A549 (cell line): ENCODE results near the gene AJUBA. TPM values are rescaled to one million over a fixed set of nuclear protein-coding genes. Genes with fewer than 3 reads are reported as not detected.

Experiments used
- ATAC-seq, 2 experiments: fragments of 200-7000 bp in 1 of 2; fragments of >200 bp in 1 of 2; cut with Nextera tagmentation in 1 of 2; cut with Tn5 transposase in 1 of 2; 3 replicates each; pipeline versions ENCODE4 v1.8.0 to v1.9.1; 2018 to 2020; ENCODE audit warnings: mild to moderate bottlenecking in 1 of 2, moderate library complexity in 1 of 2
- CTCF ChIA-PET: fragments of 300-600 bp; sonication (Branson Sonifier 250); formaldehyde crosslinking; extraction: SDS; loops from one replicate; lab custom pipeline; 2021; ENCODE audit warnings: antibody characterized with exemption, inconsistent platforms; lab: Yijun Ruan, JAX
- POLR2A ChIA-PET: fragments of 350-600 bp; formaldehyde crosslinking; extraction: SDS; loops from one replicate; lab custom pipeline; 2021; ENCODE audit warnings: antibody characterized with exemption, inconsistent platforms; lab: Yijun Ruan, JAX
- DNase-seq, 2 experiments: peaks; one replicate each; pipeline versions ENCODE4 v3.0.0 to v3.0.0-alpha.2; 2011 to 2016; ENCODE audit warnings: low read depth in 1 of 2, low spot score in 1 of 2
- FAIRE-seq: peaks from 2 replicates; lab custom pipeline; 2011; peaks lifted over from hg19 to GRCh38; lab: Jason Lieb, UNC
- H3K27ac ChIP-seq, 2 experiments: fragments of >200 bp; sonication (Bioruptor Twin); formaldehyde crosslinking; 3 replicates each; pipeline ENCODE4 v1.5.1; 2016 to 2017
- H3K4me1 ChIP-seq: fragments of >200 bp; sonication (Bioruptor Twin); formaldehyde crosslinking; 3 replicates; pipeline ENCODE4 v1.6.1; 2016
- H3K4me2 ChIP-seq: fragments of >200 bp; sonication (Bioruptor Twin); formaldehyde crosslinking; 3 replicates; pipeline ENCODE4 v1.6.1; 2016
- H3K4me3 ChIP-seq: fragments of >200 bp; sonication (Bioruptor Twin); formaldehyde crosslinking; 3 replicates; pipeline ENCODE4 v1.5.1; 2016
- H3K9me3 ChIP-seq: fragments of >200 bp; sonication (Bioruptor Twin); formaldehyde crosslinking; 3 replicates; pipeline ENCODE4 v1.6.1; 2016
- BCL3 ChIP-seq: fragments of >200 bp; sonication (Bioruptor Twin); formaldehyde crosslinking; IDR thresholded peaks from 3 replicates; pipeline ENCODE4 v1.6.1; 2016
- BHLHE40 ChIP-seq: IDR thresholded peaks from 2 replicates; pipeline ENCODE4 v1.6.1; 2012; ENCODE audit warnings: low read depth, low read length, inconsistent platforms
- CBX8 ChIP-seq: fragments of 200-600 bp; sonication (generic); IDR thresholded peaks from 2 replicates; pipeline ENCODE4 v1.6.1; 2016
- CEBPB ChIP-seq, 2 experiments: fragments of >200 bp in 1 of 2; sonication (Bioruptor Twin) in 1 of 2; formaldehyde crosslinking in 1 of 2; IDR thresholded peaks; 2 replicates each; pipeline ENCODE4 v1.6.1; 2012 to 2016
- CTCF ChIP-seq: fragments of >200 bp; sonication (Bioruptor Twin); formaldehyde crosslinking; IDR thresholded peaks from 3 replicates; pipeline ENCODE4 v1.5.1; 2016
- ELK1 ChIP-seq: fragments of 150-350 bp; IDR thresholded peaks from 2 replicates; pipeline ENCODE4 v1.6.1; 2014; ENCODE audit warnings: low read depth, mild to moderate bottlenecking, low read length
- EP300 ChIP-seq, 2 experiments: fragments of >200 bp; sonication (Bioruptor Twin); formaldehyde crosslinking; IDR thresholded peaks; 2 replicates in 1 of 2; 3 replicates in 1 of 2; pipeline ENCODE4 v1.6.1; 2016 to 2017
- FOSB ChIP-seq: fragments of 250-450 bp; sonication (Bioruptor Pico); IDR thresholded peaks from 2 replicates; pipeline ENCODE4 v1.5.0; 2020; ENCODE audit warnings: mild to moderate bottlenecking, moderate library complexity
- FOXS1 ChIP-seq: fragments of 250-450 bp; sonication (Bioruptor Pico); IDR thresholded peaks from 2 replicates; pipeline ENCODE4 v1.5.0; 2020; ENCODE audit warnings: mild to moderate bottlenecking, moderate library complexity
- HOXA7 ChIP-seq: fragments of 250-450 bp; sonication (Bioruptor Pico); IDR thresholded peaks from 2 replicates; pipeline ENCODE4 v1.5.0; 2020; ENCODE audit warnings: mild to moderate bottlenecking, moderate library complexity
- HOXB13 ChIP-seq: fragments of 250-450 bp; sonication (Bioruptor Pico); IDR thresholded peaks from 2 replicates; pipeline ENCODE4 v1.5.0; 2020; ENCODE audit warnings: low read depth, mild to moderate bottlenecking, moderate library complexity
- JUN ChIP-seq, 2 experiments: fragments of >200 bp; sonication (Bioruptor Twin); formaldehyde crosslinking; IDR thresholded peaks; 2 replicates in 1 of 2; 3 replicates in 1 of 2; pipeline ENCODE4 v1.6.1; 2016 to 2017
- MAZ ChIP-seq: fragments of 150-350 bp; IDR thresholded peaks from 2 replicates; pipeline ENCODE4 v1.6.1; 2014; ENCODE audit warnings: antibody characterized with exemption, low read depth, low read length, borderline replicate concordance
- MYC ChIP-seq: IDR thresholded peaks from 2 replicates; pipeline ENCODE4 v1.6.1; 2012; ENCODE audit warnings: mild to moderate bottlenecking, inconsistent platforms, low read length, improper control_type of control experiment, borderline replicate concordance
- NFE2L2 ChIP-seq: fragments of 150-350 bp; conservative IDR thresholded peaks from 2 replicates; pipeline ENCODE4 v1.6.1; 2014; ENCODE audit warnings: low read length
- NR3C1 ChIP-seq: fragments of >200 bp; sonication (Bioruptor Twin); formaldehyde crosslinking; IDR thresholded peaks from 3 replicates; pipeline ENCODE4 v1.6.1; 2017
- PBX3 ChIP-seq: IDR thresholded peaks from 2 replicates; pipeline ENCODE4 v1.6.1; 2012
- PHF8 ChIP-seq: fragments of 200-600 bp; sonication (generic); IDR thresholded peaks from 2 replicates; pipeline ENCODE4 v1.6.1; 2016; ENCODE audit warnings: low read depth, mild to moderate bottlenecking, antibody characterized with exemption, moderate library complexity, borderline replicate concordance
- SREBF2 ChIP-seq: fragments of 450-650 bp; IDR thresholded peaks from 2 replicates; pipeline ENCODE4 v1.6.1; 2014; ENCODE audit warnings: mild to moderate bottlenecking, moderate library complexity
- USF2 ChIP-seq: fragments of 450-650 bp; IDR thresholded peaks from 2 replicates; pipeline ENCODE4 v1.6.1; 2014; ENCODE audit warnings: antibody characterized with exemption
- ZC3H11A ChIP-seq: fragments of 450-650 bp; IDR thresholded peaks from 2 replicates; pipeline ENCODE4 v1.6.1; 2014; ENCODE audit warnings: antibody characterized with exemption, mild to moderate bottlenecking
- ZFP36 ChIP-seq: fragments of 450-650 bp; IDR thresholded peaks from 2 replicates; pipeline ENCODE4 v1.6.1; 2014; ENCODE audit warnings: borderline replicate concordance; ENCODE audit not compliant: partially characterized antibody
- ZSCAN20 ChIP-seq: fragments of 250-450 bp; sonication (Bioruptor Pico); IDR thresholded peaks from 2 replicates; pipeline ENCODE4 v1.8.0; 2022; ENCODE audit warnings: mild to moderate bottlenecking, moderate library complexity
- WGBS: methylation state at CpG from one replicate; pipeline ENCODE4 v1.1.6; 2017; ENCODE audit errors: missing lambda C conversion rate; 5-methylcytosine and 5-hydroxymethylcytosine counted together
- polyA plus RNA-seq, 4 experiments: library from polyadenylated mRNA; depleted of rRNA in 3 of 4; stranded (reverse); fragments of >200 nt; fragmentation: RNase III in 1 of 4; extraction: RNeasy Plus Mini Kit Qiagen cat#74134 plus additional on column Dnase treatment in 1 of 4; gene quantifications; 2 replicates in 3 of 4; 3 replicates in 1 of 4; pipeline ENCODE4 v1.2.3, GENCODE V29; 2011 to 2017
- TF ChIP-seq, protein P1 (sequence below): fragments of 200-600 bp; sonication (generic); IDR thresholded peaks from 2 replicates; pipeline ENCODE4 v1.6.1; 2016; ENCODE audit warnings: antibody characterized with exemption, mild to moderate bottlenecking, moderate library complexity

The AJUBA gene
- polyA plus RNA-seq, 2 of the 4 experiments (the other 2 are of a cell fraction) = 53.4 to 98.0 TPM

GRCh38 chr14:22993517-22993916 lies 11.2 kb upstream of the AJUBA start:
- no peak for ATAC-seq
- ChIA-PET POLR2A (interaction anchor here (4.2 kb wide), 1 partner anchor 13 kb away, joined by 27 read pairs; no protein-coding TSS in a partner anchor), CTCF (interaction anchor here (0.7 to 34.0 kb wide), 12 partner anchors 7 to 115 kb away, joined by 3 to 1206 read pairs (median 6); partner anchors contain the start of genes ACIN1, AJUBA, CDH24 and HAUS4)
- Histone ChIP-seq H3K9me3 (no peaks in the 10 kb centered on the region), H3K4me3 (no peak overlapping the region), H3K4me2 (no peak overlapping the region), H3K4me1 (peaks cover 5% of the 10 kb centered on the region; the same call in 2 of the 3 replicates), H3K27ac (no peak overlapping the region)
- FAIRE-seq = no peak
- no peak for DNase-seq
- TF ChIP-seq BCL3 = no peak
- no peak for TF ChIP-seq CBX8
- no peak for TF ChIP-seq SREBF2
- TF ChIP-seq FOSB (CRISPR knock-in tag) = no peak
- TF ChIP-seq ZSCAN20 = no peak
- no peak for TF ChIP-seq MYC
- TF ChIP-seq JUN (IDR thresholded peaks at IDR 0.05) = no peak
- TF ChIP-seq BHLHE40 = no peak
- TF ChIP-seq EP300 (IDR thresholded peaks at IDR 0.05) = no peak
- TF ChIP-seq NR3C1 = no peak
- no peak for TF ChIP-seq ZFP36
- no peak for TF ChIP-seq ZC3H11A
- no peak for TF ChIP-seq PBX3
- no peak for TF ChIP-seq PHF8
- TF ChIP-seq HOXA7 = no peak
- no peak for TF ChIP-seq FOXS1 (CRISPR knock-in tag)
- TF ChIP-seq NFE2L2 = no peak
- TF ChIP-seq HOXB13 (CRISPR knock-in tag) = no peak
- TF ChIP-seq, all 56 proteins: peak for 0

DNA sequence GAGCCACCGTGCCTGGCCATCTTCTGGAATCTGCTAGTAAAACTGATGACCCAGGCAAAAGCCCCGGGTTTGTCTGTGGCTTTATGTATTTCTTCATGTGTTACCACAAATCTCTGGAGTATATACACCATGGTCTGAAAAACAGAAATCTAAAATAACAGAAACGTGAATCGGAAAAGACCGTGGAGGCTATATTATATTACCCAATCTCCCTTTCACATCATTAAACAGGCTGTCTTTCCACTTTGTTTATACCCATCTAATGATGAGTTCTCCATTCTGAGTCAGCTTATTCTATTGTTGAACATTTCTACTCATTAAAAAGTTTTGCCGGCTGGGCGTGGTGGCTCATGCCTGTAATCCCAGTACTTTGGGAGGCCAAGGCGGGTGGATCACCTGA lies 9.5 kb upstream of the AJUBA start:
- DNase-seq (no peak), ATAC-seq (no peak), FAIRE-seq (no peak)
- Histone ChIP-seq H3K4me1 (peaks cover 5% of the 10 kb centered on the region; the same call in 2 of the 3 replicates), H3K4me3 (no peak overlapping the region), H3K4me2 (no peak overlapping the region), H3K27ac (no peak overlapping the region), H3K9me3 (no peaks in the 10 kb centered on the region)
- TF ChIP-seq ZC3H11A (no peak), JUN (IDR thresholded peaks at IDR 0.05) (no peak), USF2 (no peak), CTCF (no peak), MAZ (no peak), CEBPB (IDR thresholded peaks at IDR 0.05) (no peak), ELK1 (no peak), CBX8 (no peak)
- TF ChIP-seq, protein P1, sequence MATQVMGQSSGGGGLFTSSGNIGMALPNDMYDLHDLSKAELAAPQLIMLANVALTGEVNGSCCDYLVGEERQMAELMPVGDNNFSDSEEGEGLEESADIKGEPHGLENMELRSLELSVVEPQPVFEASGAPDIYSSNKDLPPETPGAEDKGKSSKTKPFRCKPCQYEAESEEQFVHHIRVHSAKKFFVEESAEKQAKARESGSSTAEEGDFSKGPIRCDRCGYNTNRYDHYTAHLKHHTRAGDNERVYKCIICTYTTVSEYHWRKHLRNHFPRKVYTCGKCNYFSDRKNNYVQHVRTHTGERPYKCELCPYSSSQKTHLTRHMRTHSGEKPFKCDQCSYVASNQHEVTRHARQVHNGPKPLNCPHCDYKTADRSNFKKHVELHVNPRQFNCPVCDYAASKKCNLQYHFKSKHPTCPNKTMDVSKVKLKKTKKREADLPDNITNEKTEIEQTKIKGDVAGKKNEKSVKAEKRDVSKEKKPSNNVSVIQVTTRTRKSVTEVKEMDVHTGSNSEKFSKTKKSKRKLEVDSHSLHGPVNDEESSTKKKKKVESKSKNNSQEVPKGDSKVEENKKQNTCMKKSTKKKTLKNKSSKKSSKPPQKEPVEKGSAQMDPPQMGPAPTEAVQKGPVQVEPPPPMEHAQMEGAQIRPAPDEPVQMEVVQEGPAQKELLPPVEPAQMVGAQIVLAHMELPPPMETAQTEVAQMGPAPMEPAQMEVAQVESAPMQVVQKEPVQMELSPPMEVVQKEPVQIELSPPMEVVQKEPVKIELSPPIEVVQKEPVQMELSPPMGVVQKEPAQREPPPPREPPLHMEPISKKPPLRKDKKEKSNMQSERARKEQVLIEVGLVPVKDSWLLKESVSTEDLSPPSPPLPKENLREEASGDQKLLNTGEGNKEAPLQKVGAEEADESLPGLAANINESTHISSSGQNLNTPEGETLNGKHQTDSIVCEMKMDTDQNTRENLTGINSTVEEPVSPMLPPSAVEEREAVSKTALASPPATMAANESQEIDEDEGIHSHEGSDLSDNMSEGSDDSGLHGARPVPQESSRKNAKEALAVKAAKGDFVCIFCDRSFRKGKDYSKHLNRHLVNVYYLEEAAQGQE = no peak
- CTCF ChIA-PET = interaction anchor here (2.1 to 34.0 kb wide), 6 partner anchors 7 to 102 kb away, joined by 5 to 1206 read pairs (median 108); partner anchors contain the start of genes ACIN1, AJUBA, CDH24 and PSMB11
- WGBS = 90% methylated on average over 8 of the region's 8 CpGs
- POLR2A ChIA-PET = interaction anchor here (0.7 kb wide), 1 partner anchor 28 kb away, joined by 6 read pairs; no protein-coding TSS in a partner anchor
